GM21786 (cell line): ENCODE measurements around the gene OR4A15.

Experiments
- ATAC-seq: cut with Tn5 transposase; IDR thresholded peaks from one replicate; pipeline ENCODE4 v1.9.1; 2021; ENCODE audit not compliant: unreplicated experiment

Gene OR4A15

GRCh38 chr11:55367674-55368073 is at the start of gene OR4A15:
TSS of gene OR4A15 (plus strand) at chr11:55367974. CDS start at chr11:55367974, 0 bp downstream.
- ATAC-seq: no peak

GRCh38 chr11:55324500-55324899 is 43.3 kb upstream of the OR4A15 start:
- no peak for ATAC-seq

DNA sequence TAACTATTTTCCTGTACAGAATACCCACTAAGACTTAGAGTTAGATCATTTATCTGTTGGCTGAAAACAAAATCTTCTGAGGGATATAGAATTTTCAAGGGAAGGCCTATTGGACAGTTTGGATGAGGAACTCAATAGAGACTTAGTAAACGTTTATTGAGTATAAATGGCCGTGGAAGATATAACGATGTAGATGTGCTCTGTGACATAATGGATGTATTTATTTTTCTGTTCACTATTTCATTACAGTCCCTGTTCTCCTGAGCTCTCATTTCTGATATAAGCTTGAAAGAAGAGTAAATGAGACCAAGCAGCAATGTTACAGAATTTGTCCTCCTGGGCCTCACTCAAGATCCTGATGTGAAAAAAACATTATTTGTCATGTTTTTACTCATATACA is 24.9 kb upstream of the OR4A15 start, which contains the start of gene OR4A16:
Gene OR4A16, plus strand, starts transcription at position 301 of the 400 bp plus-strand sequence. Its CDS starts 0 bp downstream, at position 301.
- no peak for ATAC-seq

GRCh38 chr11:55345306-55345705 is 22.5 kb upstream of the OR4A15 start:
- no peak for ATAC-seq

- ATAC-seq: no peak
Observed at GRCh38 chr11:55349032-55349431, 18.7 kb upstream of the OR4A15 start.

DNA sequence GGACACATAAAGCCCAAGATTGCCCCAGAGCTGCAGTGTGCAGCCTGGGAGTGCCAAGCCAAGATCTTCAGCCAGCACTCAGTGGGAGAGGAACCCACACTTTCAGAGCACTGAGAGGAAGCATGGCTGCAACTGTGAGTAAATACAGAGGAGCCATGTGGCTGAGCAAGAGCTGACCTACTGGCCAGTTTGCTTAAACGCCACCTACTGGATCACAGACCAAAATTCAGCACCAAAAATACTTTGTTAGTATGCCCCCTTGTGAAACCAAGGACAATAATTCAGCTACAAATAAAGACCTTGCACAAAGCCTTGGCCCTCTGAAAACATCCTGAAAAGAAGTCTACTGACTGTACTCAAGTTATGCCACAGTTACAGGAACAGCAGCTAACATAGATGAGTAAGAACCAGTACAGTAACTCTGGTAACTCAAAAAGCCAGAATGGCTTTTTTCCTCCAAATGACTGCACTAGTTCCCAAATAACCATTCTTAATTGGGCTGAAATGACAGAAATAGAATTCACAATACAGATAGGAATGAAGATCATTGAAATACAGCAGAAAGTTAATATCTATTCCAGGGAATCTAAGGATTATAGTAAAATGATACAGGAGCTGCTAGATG is 10.1 kb upstream of the OR4A15 start:
- ATAC-seq: no peak

DNA sequence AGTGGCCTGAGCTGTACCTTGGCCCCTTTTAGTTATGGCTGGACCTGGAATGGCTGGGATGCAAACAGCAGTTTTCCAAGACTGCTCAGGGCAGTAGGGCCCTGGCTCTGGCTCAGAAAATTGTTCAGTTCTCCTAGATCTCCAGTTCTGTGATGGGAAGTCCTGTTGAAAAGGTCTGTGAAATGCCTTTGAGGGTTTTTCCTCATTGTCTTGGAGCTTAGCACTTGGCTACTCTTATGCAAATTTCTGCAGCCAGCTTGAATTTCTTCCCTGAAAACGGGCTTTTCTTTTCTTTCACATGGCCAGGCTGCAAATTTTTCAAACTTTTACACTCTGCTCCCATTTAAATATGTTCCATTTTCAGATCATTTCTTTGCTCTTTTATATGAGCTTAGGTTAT is 33.2 kb downstream of the OR4A15 start:
- ATAC-seq: no peak
